SKM-1 (cell line): ENCODE results near the gene PSMC6.

Experiments
- DNase-seq: peaks from one replicate; lab custom pipeline; 2025; ENCODE audit not compliant: unreplicated experiment; lab: John Stamatoyannopoulos, UW

PSMC6 gene

GRCh38 chr14:52706724-52707706 is at the start of gene PSMC6:
PSMC6 (plus strand) TSS chr14:52707200; CDS start chr14:52707220, 20 bp downstream.
- DNase-seq, result peak; percentile 70

- DNase-seq, result no peak
Observed at GRCh38 chr14:52660325-52660724, 46.7 kb upstream of the PSMC6 start.

GRCh38 chr14:52660832-52661231 is 46.2 kb upstream of the PSMC6 start:
- DNase-seq, result no peak

- no peak for DNase-seq
Observed at GRCh38 chr14:52661314-52661713, 45.7 kb upstream of the PSMC6 start.

GRCh38 chr14:52663850-52664249 is 43.1 kb upstream of the PSMC6 start:
- DNase-seq, result no peak

GRCh38 chr14:52678591-52678990 is 28.4 kb upstream of the PSMC6 start:
- DNase-seq, result no peak

GRCh38 chr14:52683985-52684520 is 22.9 kb upstream of the PSMC6 start:
- DNase-seq, result no peak

GRCh38 chr14:52686176-52686575 is 20.8 kb upstream of the PSMC6 start:
- no peak for DNase-seq

- no peak for DNase-seq
Observed at GRCh38 chr14:52690983-52691760, 15.8 kb upstream of the PSMC6 start.

GRCh38 chr14:52692248-52692962 is 14.6 kb upstream of the PSMC6 start:
- DNase-seq, result peak; percentile 9

- DNase-seq, result no peak
Observed at GRCh38 chr14:52693036-52693435, 14.0 kb upstream of the PSMC6 start.

- no peak for DNase-seq
Observed at GRCh38 chr14:52693532-52693931, 13.5 kb upstream of the PSMC6 start.

- DNase-seq, result peak; percentile 4
Observed at GRCh38 chr14:52694761-52695480, 12.1 kb upstream of the PSMC6 start.

GRCh38 chr14:52695481-52696091 is 11.4 kb upstream of the PSMC6 start, which contains the start of gene ERO1A:
ERO1A (minus strand) TSS chr14:52695558; CDS start chr14:52695481, 77 bp downstream.
- DNase-seq, result no peak

- no peak for DNase-seq
Observed at GRCh38 chr14:52700701-52701172, 6.3 kb upstream of the PSMC6 start.

- no peak for DNase-seq
Observed at GRCh38 chr14:52701223-52701622, 5.8 kb upstream of the PSMC6 start.

GRCh38 chr14:52703225-52703624 is 3.8 kb upstream of the PSMC6 start:
- DNase-seq, result peak; percentile 33

GRCh38 chr14:52703664-52704063 is 3.3 kb upstream of the PSMC6 start:
- DNase-seq, result no peak

GRCh38 chr14:52706286-52706685 is 714 bp upstream of the PSMC6 start:
- DNase-seq, result no peak

GRCh38 chr14:52711666-52712065 is 4.7 kb downstream of the PSMC6 start:
- DNase-seq, result no peak
